Thymus (tissue), 14 donors: ENCODE data around the gene ZNF76. TPM values are rescaled to one million over a fixed set of nuclear protein-coding genes. Genes with fewer than 3 reads are reported as not detected.

Experiments
- DNase-seq, 9 donors: peaks; one replicate each; pipeline ENCODE4 v3.0.0-alpha.2; 2013; ENCODE audit warnings: low spot score in 9 of 9, low read depth in 6 of 9, missing footprints in 1 of 9
- H3K27ac ChIP-seq, 2 donors: one replicate each; pipeline ENCODE4 v1.5.1; 2013; ENCODE audit warnings: control low read depth in 1 of 2, low read depth in 1 of 2, low read length in 1 of 2, mild to moderate bottlenecking in 1 of 2, moderate library complexity in 1 of 2
- H3K27me3 ChIP-seq, 2 donors: one replicate each; pipeline ENCODE4 v1.5.1; 2013; ENCODE audit warnings: low read length in 1 of 2; ENCODE audit not compliant: control insufficient read depth in 2 of 2, insufficient read depth in 1 of 2
- H3K36me3 ChIP-seq, 2 donors: one replicate each; pipeline ENCODE4 v1.5.1; 2013; ENCODE audit warnings: low read length in 1 of 2, mild to moderate bottlenecking in 1 of 2, moderate library complexity in 1 of 2; ENCODE audit not compliant: control insufficient read depth in 2 of 2, insufficient read depth in 2 of 2
- H3K4me1 ChIP-seq, 2 donors: one replicate each; pipeline ENCODE4 v1.5.1; 2013; ENCODE audit warnings: low read length in 2 of 2; ENCODE audit not compliant: control insufficient read depth in 2 of 2, insufficient read depth in 2 of 2
- H3K4me3 ChIP-seq, 2 donors: one replicate each; pipeline ENCODE4 v1.5.1; 2013; ENCODE audit warnings: low read length in 2 of 2, control low read depth in 1 of 2, mild to moderate bottlenecking in 1 of 2
- H3K9me3 ChIP-seq, 2 donors: one replicate each; pipeline ENCODE4 v1.5.1; 2013; ENCODE audit warnings: low read length in 1 of 2, mild to moderate bottlenecking in 1 of 2; ENCODE audit not compliant: control insufficient read depth in 2 of 2, insufficient read depth in 1 of 2
- WGBS: extraction: QIAGEN DNeasy Blood & Tissue Kit; methylation state at CpG from one replicate; pipeline ENCODE4 v1.1.7; 2013; 5-methylcytosine and 5-hydroxymethylcytosine counted together
- long read RNA-seq, 10 donors: transcript quantifications; one replicate each; lab custom pipeline, GENCODE V29; 2026
- polyA plus RNA-seq: library from polyadenylated mRNA; stranded (reverse); fragments of 200-250 nt; gene quantifications from one replicate; pipeline ENCODE4 v1.2.3, GENCODE V29; 2013
- total RNA-seq: library from RNA; stranded (reverse); fragments of 120-200 nt; gene quantifications from one replicate; pipeline ENCODE4 v1.2.4, GENCODE V29; 2013
- donor health status: healthy.

The ZNF76 gene
- total RNA-seq = 13.9 TPM
- polyA plus RNA-seq = 32.0 TPM
- long read RNA-seq, donor 1, partial matches to known transcripts = 0 of 1 reads
- long read RNA-seq, donor 1, other reads (novel, unspliced or antisense) = 0 of 1 reads
- long read RNA-seq, donor 2 = 0 reads
- long read RNA-seq, donor 3, partial matches to known transcripts = 0 of 2 reads
- long read RNA-seq, donor 3, other reads (novel, unspliced or antisense) = 0 of 2 reads
- long read RNA-seq, donor 4 = 0 reads
- long read RNA-seq, donor 5, partial matches to known transcripts = 16 of 21 reads
- long read RNA-seq, donor 5, other reads (novel, unspliced or antisense) = 0 of 21 reads
- long read RNA-seq, donor 6, partial matches to known transcripts = 0 of 3 reads
- long read RNA-seq, donor 6, other reads (novel, unspliced or antisense) = 0 of 3 reads
- long read RNA-seq, donor 7, partial matches to known transcripts = 0 of 2 reads
- long read RNA-seq, donor 7, other reads (novel, unspliced or antisense) = 0 of 2 reads
- long read RNA-seq, donor 8 = 0 reads
- long read RNA-seq, donor 9, partial matches to known transcripts = 0 of 3 reads
- long read RNA-seq, donor 9, other reads (novel, unspliced or antisense) = 0 of 3 reads
- long read RNA-seq, donor 10 = 0 reads

- peak within 1 kb of the TSS; percentile 84 to 91 for H3K27ac ChIP-seq
- no peaks in the 10 kb centered on the region for H3K9me3 ChIP-seq
- under 1% methylated on average over 82 of the region's 82 CpGs for WGBS
- peak; percentile 62 to 92 (median 83) for DNase-seq
- no peaks in the 10 kb centered on the region for H3K27me3 ChIP-seq
- H3K4me3 ChIP-seq = peak within 1 kb of the TSS; percentile 74 to 82
- H3K4me1 ChIP-seq = peaks cover 10 to 19% of the 10 kb centered on the region in 2 donors
- H3K36me3 ChIP-seq = no peaks in the 10 kb centered on the region
Measured at GRCh38 chr6:35259194-35259947, at the start of gene ZNF76. Gene ZNF76, plus strand, starts transcription at chr6:35259735. Its CDS starts 21,417 bp downstream, at chr6:35281152.

GRCh38 chr6:35213298-35213791, 46.2 kb upstream of the ZNF76 start:
- DNase-seq = no peak
- Histone ChIP-seq H3K27me3 (peaks cover 54 to 99% of the 10 kb centered on the region in 2 donors), H3K4me1 (peaks cover 0 to 9% of the 10 kb centered on the region in 2 donors), H3K4me3 (peak overlapping the region in 1 of 2 donors; percentile 34), H3K27ac (no peak overlapping the region), H3K9me3 (no peaks in the 10 kb centered on the region), H3K36me3 (no peaks in the 10 kb centered on the region)
- 20% methylated on average over 51 of the region's 51 CpGs for WGBS

GRCh38 chr6:35213824-35214756, 45.4 kb upstream of the ZNF76 start, which contains the start of gene SCUBE3:
Gene SCUBE3, plus strand, starts transcription at chr6:35213956. Its CDS starts 463 bp downstream, at chr6:35214419.
- 2% methylated on average over 89 of the region's 89 CpGs for WGBS
- H3K36me3 ChIP-seq = no peaks in the 10 kb centered on the region
- peak in 1 of 9 donors; percentile 9 for DNase-seq
- H3K4me3 ChIP-seq = peak within 1 kb of the TSS; percentile 13 to 34
- peaks cover 54 to 97% of the 10 kb centered on the region in 2 donors for H3K27me3 ChIP-seq
- H3K4me1 ChIP-seq = peaks cover 0 to 9% of the 10 kb centered on the region in 2 donors
- no peaks in the 10 kb centered on the region for H3K9me3 ChIP-seq
- H3K27ac ChIP-seq = no peak within 1 kb of the TSS

- no peak for DNase-seq
- Histone ChIP-seq H3K36me3 (no peaks in the 10 kb centered on the region), H3K27ac (no peak overlapping the region), H3K27me3 (peaks cover 50 to 87% of the 10 kb centered on the region in 2 donors), H3K4me1 (peaks cover 0 to 9% of the 10 kb centered on the region in 2 donors), H3K4me3 (no peak overlapping the region), H3K9me3 (no peaks in the 10 kb centered on the region)
- WGBS = 66% methylated on average over 18 of the region's 18 CpGs
Measured at GRCh38 chr6:35214869-35215664, 44.5 kb upstream of the ZNF76 start.

- DNase-seq = no peak
- Histone ChIP-seq H3K4me3 (no peak overlapping the region), H3K27me3 (peaks cover 47 to 80% of the 10 kb centered on the region in 2 donors), H3K4me1 (peaks cover 0 to 9% of the 10 kb centered on the region in 2 donors), H3K36me3 (no peaks in the 10 kb centered on the region), H3K9me3 (no peaks in the 10 kb centered on the region), H3K27ac (no peak overlapping the region)
- WGBS = 96% methylated on average over 6 of the region's 6 CpGs
Measured at GRCh38 chr6:35215665-35216411, 43.7 kb upstream of the ZNF76 start.

- Histone ChIP-seq H3K9me3 (no peaks in the 10 kb centered on the region), H3K4me3 (no peak overlapping the region), H3K36me3 (no peaks in the 10 kb centered on the region), H3K4me1 (peaks cover 0 to 9% of the 10 kb centered on the region in 2 donors), H3K27me3 (peaks cover 47 to 74% of the 10 kb centered on the region in 2 donors), H3K27ac (no peak overlapping the region)
- WGBS = 98% methylated on average over 1 of the region's 1 CpG
- DNase-seq = no peak
Measured at GRCh38 chr6:35216412-35216732, 43.2 kb upstream of the ZNF76 start.

- Histone ChIP-seq H3K4me1 (peaks cover 0 to 9% of the 10 kb centered on the region in 2 donors), H3K27me3 (peaks cover 41 to 67% of the 10 kb centered on the region in 2 donors), H3K36me3 (no peaks in the 10 kb centered on the region), H3K27ac (no peak overlapping the region), H3K9me3 (no peaks in the 10 kb centered on the region), H3K4me3 (no peak overlapping the region)
- no peak for DNase-seq
- WGBS = 67% methylated on average over 16 of the region's 17 CpGs
Measured at GRCh38 chr6:35216851-35217811, 42.4 kb upstream of the ZNF76 start.
